CD4-positive, alpha-beta T cell treated with Interferon gamma for 1 hour (primary cell): ENCODE results near the gene ZNF385C.

Experiments
- DNase-seq: peaks from one replicate; pipeline ENCODE4 v3.0.0-alpha.2; 2020

The ZNF385C gene

GRCh38 chr17:42075789-42076188 is 22.5 kb downstream of the ZNF385C start:
- DNase-seq = no peak

GRCh38 chr17:42072323-42073187 is 25.7 kb downstream of the ZNF385C start:
- DNase-seq = no peak

GRCh38 chr17:42071810-42072209 is 26.5 kb downstream of the ZNF385C start:
- DNase-seq = no peak

DNA sequence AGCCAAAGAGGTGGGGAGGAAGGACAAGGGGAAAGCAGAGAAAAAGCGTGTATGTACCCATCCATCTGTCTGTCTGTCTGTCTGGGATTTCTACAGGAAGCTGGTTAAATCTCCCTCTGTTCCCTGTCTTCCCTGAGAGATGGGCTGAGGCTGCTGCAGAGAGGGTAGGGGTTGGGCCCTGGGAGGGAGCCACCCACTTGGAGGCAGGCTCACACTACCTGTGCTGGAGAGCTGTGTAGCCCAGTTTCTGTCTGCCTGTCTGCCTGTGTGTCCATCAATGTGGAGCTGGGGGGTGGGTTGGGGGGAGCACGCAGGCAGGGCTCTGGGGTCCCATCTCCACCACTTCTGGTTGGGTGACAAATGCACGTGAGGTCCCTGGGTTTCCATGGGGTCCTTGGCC is 29.3 kb downstream of the ZNF385C start:
- DNase-seq = no peak

- DNase-seq = peak; percentile 52
Measured at GRCh38 chr17:42067371-42068091, 30.7 kb downstream of the ZNF385C start.

DNA sequence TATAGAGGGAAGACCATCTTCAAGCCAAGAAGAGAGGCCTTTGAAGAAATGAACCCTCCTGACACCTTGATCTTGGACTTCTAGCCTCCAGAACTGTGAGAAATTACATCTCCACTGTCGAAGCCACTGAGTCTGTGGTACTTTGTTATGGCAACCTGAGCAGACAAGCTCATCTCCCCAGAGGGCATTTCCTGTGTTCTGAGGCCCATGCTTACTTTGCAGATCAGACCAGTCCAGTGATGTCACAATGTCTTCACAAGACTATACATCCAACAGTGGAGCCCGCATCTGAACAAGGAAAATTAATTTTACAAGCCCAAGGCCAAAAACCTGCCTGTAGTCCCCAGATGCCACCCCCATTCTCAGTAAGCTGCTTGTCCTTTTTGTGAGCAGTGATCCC is 33.1 kb downstream of the ZNF385C start:
- peak; percentile 13 for DNase-seq

DNA sequence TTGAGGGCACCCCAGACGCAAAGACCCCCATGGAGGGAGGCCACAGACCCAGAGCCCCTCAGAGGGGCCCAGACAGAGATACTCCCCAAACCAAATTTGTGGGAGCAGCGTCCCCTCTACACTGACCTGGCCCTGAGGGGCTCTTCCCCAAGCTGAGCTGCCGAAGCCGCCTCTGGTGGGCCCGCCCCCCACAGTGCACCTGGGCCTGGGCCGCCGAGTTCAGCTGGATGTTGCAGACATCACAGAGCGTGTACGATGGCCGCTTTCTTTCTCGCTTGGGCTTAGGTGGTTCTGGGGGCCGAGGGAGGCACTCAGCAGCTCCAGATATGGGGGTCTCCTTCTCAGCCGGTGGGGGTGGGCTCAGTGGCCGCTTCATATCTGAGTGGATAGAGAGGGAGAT is 35.6 kb downstream of the ZNF385C start:
- no peak for DNase-seq

GRCh38 chr17:42061646-42062487 is 36.4 kb downstream of the ZNF385C start:
- no peak for DNase-seq

DNA sequence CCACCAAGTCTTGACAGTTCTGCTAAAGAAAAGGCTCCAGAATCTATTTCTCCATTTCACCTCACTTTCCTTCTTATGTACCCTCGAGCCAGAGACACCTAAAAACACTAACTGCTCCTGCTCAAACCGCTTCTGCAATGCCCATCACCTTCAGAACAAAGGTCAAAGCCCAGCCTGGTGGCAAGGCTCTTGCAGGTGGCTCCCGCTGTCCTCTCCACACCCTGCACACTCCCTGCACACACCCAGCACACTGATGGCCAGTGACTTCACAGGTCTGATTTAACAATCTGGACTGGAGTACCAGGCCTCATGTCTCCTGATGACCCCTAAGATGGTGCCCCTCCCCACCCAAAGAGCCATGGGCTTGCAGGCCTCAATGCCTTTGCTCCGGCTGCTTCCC is 38.0 kb downstream of the ZNF385C start:
- DNase-seq = no peak

DNA sequence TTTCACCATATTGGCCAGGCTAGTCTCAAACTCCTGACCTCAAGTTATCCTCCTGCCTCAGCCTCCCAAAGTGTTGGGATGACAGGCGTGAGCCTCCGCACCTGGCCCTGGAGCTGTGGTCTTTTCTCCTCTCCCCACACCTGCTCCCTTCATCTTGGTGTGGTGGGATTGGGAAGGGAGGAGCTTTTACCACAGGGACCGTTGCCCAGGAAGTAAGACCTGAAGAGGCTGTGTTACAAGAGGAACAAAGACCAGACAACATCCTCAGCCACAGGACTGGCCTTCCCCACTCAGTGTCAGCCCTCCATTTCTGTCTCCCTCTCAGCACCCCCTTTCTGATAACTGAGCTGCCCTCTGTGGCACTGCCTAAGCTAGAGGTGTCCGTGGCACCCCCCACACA is 38.5 kb downstream of the ZNF385C start:
- no peak for DNase-seq

GRCh38 chr17:42058063-42058462 is 40.2 kb downstream of the ZNF385C start:
- DNase-seq = no peak

GRCh38 chr17:42056635-42057034 is 41.6 kb downstream of the ZNF385C start:
- DNase-seq = no peak

- DNase-seq = no peak
Measured at GRCh38 chr17:42055496-42055895, 42.8 kb downstream of the ZNF385C start.

DNA sequence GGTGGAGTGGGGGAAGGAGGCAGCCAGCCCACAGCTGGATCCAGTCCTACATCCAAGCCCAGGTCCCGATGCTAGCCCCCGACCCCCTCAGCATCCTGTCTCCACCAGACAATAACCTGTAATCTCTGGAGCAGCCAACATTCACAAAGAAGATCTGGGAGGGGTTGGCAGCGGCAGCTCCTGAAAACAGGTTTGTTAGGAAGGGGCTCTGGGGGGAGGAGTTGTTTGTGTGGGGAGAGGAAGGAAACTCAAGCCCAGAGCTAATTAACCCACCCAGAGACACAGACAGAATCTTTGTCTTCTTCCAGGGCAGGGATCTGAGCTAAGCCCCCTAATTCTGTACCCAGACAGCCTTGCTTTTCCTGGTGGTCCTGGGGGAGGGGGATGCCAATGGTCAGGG is 43.2 kb downstream of the ZNF385C start:
- no peak for DNase-seq

DNA sequence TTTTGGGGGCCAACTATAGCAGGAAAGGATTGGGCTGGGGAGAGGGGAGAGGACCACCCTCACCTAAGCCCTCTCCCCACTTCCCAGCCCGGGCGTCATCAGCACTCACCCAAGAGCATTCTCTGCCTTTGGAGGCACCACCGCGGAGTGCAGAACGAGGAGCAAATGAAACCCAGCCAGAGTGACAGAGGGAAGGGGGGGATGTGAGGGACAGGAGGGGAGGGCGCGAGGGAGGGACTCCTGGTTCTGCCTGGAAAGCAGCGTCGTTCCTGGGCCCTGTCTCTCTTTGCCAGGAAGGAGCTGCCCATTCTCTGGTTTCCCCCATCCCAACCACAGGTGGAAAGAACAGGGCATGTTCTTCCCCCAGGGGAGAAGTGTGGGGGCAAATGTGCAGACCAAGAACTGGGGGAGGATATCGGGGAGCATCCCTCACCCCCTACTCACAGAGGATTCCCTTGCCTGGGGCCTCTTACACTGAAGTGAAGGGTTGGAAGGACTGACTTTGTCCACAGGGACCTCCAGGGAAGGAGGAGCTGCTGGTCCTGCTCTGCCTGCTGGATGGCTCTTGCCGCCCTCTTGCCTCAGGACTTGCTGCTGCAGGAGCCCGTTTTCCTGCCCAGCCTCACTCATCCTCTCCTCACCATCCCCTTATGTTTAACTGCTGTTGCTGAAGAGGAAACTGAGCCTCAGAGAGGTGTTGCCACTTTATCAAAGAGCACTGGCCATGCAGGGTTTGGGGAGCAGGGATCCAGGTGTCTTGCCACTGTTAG is 44.4 kb downstream of the ZNF385C start:
- DNase-seq = no peak

DNA sequence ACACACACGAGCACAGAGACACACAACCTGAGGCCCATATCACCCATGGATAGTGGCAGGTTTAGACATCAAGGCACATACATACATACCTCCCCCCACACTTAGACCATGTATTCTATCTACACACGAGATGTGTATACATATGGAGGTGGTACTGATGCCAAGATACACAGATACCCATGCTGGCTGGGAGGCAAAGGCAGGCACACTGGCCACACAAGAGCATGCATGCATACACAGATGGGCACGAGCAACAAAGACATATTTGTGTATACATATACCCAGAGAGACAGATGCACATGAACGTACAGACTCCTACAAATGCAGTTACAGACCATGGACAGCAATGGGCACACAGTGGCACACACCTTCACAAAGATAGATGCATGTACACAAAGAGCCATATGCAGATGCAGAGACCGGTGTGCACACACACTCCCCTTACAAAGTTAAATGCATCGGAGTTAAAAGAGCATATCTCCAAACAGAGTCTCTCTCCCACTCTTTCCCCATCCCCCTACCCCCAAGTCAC is 45.9 kb downstream of the ZNF385C start:
- DNase-seq = no peak

DNA sequence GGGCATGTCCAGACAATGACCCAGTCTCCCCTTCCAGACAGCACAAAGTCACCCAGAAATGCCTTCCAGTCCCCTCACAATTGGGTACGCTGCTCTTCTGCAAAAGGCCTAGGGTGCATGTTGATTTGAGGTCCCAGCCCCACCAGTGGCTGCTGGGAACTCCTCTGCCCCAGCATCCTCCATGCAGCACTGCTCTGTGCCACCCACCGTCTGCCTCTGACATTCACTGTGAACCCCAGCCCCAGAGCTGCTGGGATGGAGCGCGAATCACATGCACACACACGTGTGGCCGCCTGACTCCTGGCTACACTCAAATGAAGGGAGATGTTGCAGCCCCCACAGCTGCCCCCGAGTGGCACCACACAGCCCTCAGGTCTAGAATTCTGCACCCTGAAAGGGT is 46.6 kb downstream of the ZNF385C start:
- no peak for DNase-seq

GRCh38 chr17:42051013-42051400 is 47.3 kb downstream of the ZNF385C start:
- DNase-seq = no peak

DNA sequence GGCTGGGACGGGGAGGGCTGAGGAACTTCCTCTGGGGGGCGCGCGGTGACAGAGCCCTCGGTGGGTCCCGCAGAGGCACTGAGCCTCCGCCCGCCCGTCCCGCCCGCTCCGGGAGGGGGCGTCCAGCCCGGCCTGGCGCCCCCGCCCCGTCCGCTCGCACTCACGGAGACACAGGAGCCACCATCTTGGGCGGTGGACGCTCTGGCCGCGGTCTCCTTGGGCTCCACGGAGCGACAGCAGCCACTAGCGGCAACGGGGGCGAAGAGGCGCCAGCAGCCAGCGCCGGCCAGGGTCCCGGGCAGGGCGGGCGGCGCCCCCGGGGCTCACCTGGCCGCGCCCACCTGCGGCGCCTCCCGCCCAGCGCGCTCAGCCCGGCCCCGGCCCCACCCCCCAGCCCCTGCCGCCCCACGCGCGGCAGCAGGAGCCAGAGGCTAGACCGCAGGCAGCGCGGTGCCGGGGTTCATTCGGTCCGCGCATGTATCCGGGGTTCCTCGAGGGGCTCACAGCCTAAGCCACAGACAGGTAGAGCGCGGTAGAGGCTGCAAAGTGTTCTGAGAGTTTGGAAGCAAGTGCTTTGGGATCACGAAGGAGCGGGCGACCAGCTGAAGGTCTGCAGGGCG is 47.8 kb downstream of the ZNF385C start, which contains the start of gene C17orf113:
C17orf113 (minus strand) TSS at position 209 of the 620 bp plus-strand sequence. CDS start 7,225 bp downstream, outside the sequence.
- peak; percentile 46 for DNase-seq

DNA sequence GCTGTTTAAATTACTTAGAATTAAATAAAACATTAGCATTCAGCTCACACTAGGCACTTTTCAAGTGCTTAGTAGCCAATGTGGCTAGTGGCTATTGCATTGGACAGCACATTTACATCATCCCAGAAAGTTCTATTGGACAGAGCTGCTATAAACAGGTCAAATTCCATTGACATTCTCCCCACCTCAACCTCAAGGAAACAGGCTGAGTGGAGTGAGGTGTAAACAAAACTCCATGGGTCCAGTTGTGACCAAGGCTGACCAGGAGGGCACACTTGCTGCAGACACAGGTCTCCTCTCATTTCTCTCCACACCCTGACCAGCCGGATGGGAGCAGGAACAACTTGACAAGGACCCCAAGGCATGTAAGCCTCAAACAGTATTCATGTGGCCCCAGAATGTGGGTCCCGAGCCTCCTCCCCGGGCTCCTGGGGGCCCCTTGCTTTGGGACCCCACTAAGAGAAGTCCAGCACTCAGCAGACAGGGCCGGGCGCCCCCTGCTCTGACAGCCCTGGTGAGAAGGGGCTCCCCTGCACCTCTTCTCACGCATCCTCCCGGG is 48.4 kb downstream of the ZNF385C start:
- DNase-seq = no peak

GRCh38 chr17:42047343-42047742 is 50.9 kb downstream of the ZNF385C start:
- DNase-seq = no peak
